Endodermal cell (in vitro differentiated cells): ENCODE measurements around the gene MEP1A. TPM values are rescaled to one million over a fixed set of nuclear protein-coding genes. Genes with fewer than 3 reads are reported as not detected.

Experiments used
- DNase-seq: peaks from one replicate; pipeline ENCODE4 v3.0.0-alpha.2; 2017
- H3K27ac ChIP-seq: 2 replicates; pipeline ENCODE4 v1.5.1; 2013; ENCODE audit warnings: mild to moderate bottlenecking, low read depth, low read length, moderate library complexity
- H3K27me3 ChIP-seq: 2 replicates; pipeline ENCODE4 v1.6.1; 2013; ENCODE audit warnings: mild to moderate bottlenecking, low read length, moderate library complexity; ENCODE audit not compliant: insufficient read depth, control insufficient read depth, poor library complexity, severe bottlenecking
- H3K36me3 ChIP-seq: 2 replicates; pipeline ENCODE4 v1.7.0; 2013; ENCODE audit warnings: mild to moderate bottlenecking, low read length, moderate library complexity; ENCODE audit not compliant: control insufficient read depth, insufficient read depth
- H3K4me1 ChIP-seq: one replicate; pipeline ENCODE4 v1.7.0; 2013; ENCODE audit warnings: low read length; ENCODE audit not compliant: control insufficient read depth, insufficient read depth
- H3K4me3 ChIP-seq: 2 replicates; pipeline ENCODE4 v1.5.1; 2013; ENCODE audit warnings: mild to moderate bottlenecking, low read length, moderate library complexity
- H3K9ac ChIP-seq: 2 replicates; pipeline ENCODE4 v1.6.1; 2013; ENCODE audit warnings: mild to moderate bottlenecking, low read length, moderate library complexity; ENCODE audit not compliant: poor library complexity, severe bottlenecking; ENCODE audit errors: extremely low read depth
- H3K9me3 ChIP-seq: 2 replicates; pipeline ENCODE4 v1.6.1; 2013; ENCODE audit warnings: mild to moderate bottlenecking, low read length, moderate library complexity; ENCODE audit not compliant: control insufficient read depth
- H3K27ac Mint-ChIP-seq: 2 replicates; pipeline ENCODE4 v1.8.0; 2020; ENCODE audit warnings: mixed read lengths
- H3K27me3 Mint-ChIP-seq: 2 replicates; pipeline ENCODE4 v1.8.0; 2021; ENCODE audit warnings: mild to moderate bottlenecking, mixed read lengths; ENCODE audit not compliant: insufficient read depth
- H3K36me3 Mint-ChIP-seq: 2 replicates; pipeline ENCODE4 v1.8.0; 2020; ENCODE audit warnings: low read depth, mixed read lengths
- H3K4me1 Mint-ChIP-seq: 2 replicates; pipeline ENCODE4 v1.8.0; 2020; ENCODE audit warnings: mixed read lengths
- H3K4me3 Mint-ChIP-seq: 2 replicates; pipeline ENCODE4 v1.8.0; 2020; ENCODE audit warnings: mild to moderate bottlenecking, moderate library complexity, mixed read lengths
- H3K9me3 Mint-ChIP-seq: 2 replicates; pipeline ENCODE4 v1.8.0; 2020; ENCODE audit warnings: mild to moderate bottlenecking, mixed read lengths
- CTCF ChIP-seq: fragments of 200-600 bp; sonication (generic); conservative IDR thresholded peaks from 2 replicates; pipeline ENCODE4 v1.5.0; 2021; ENCODE audit warnings: antibody characterized with exemption, mild to moderate bottlenecking
- WGBS, 2 experiments: methylation state at CpG; one replicate each; pipeline versions ENCODE4 v1.1.5 to v1.1.7; 2013; ENCODE audit warnings: missing lambda C conversion rate in 2 of 2, mixed read lengths in 1 of 2; ENCODE audit not compliant: insufficient coverage in 1 of 2, insufficient read length in 1 of 2; 5-methylcytosine and 5-hydroxymethylcytosine counted together
- total RNA-seq, 2 donors: library from RNA; stranded (reverse); fragmentation: NEBNext Ultra II Directional in 1 of 2; extraction: Animal tissue kit (Norgen Biotek cat#: 25700) in 1 of 2; gene quantifications; 2 replicates in 1 of 2; 3 replicates in 1 of 2; pipeline ENCODE4 v1.2.1, GENCODE V29; 2021

Gene MEP1A
- total RNA-seq, 2 donors from 2014 or later: not detected

DNA sequence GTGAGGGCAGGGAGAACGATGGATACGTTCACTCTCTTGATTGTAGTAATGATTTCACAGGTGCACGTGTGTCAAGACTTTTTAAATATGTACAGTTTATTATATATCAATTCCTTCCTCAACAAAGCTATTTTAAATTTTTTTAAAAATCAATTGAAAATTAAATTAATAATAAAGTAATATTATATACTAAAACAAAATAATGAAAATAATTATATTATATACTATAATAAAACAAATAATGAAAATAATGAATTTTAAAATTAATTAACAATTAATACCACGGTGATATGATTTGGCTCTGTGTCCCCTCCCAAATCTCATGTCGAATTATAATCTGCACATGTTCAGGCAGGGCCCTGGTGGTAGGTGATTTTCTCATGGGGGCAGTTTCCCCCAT lies 85.8 kb downstream of the MEP1A start:
- Mint-ChIP-seq H3K4me3 (no peak overlapping the region), H3K9me3 (no peaks in the 10 kb centered on the region)
- H3K9ac ChIP-seq: no peak overlapping the region

DNA sequence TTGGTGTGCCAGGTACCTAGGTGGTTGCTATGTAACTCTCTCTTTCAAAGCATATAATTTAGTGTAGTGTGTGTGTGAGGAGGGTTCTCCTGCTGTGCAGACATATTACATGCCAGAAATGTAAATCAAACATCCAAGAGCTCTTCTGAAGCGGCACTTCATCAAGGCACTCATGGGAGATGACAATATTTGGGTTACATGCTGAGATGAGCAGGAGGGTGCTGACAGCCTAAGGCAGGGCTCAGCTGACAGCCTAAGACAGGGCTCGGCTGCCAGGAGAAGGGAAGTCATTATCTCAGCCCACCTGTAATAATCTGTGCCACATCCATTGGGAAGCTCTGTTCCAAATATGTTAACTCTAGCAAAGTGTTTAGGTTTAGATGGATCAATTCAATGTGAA lies 89.5 kb downstream of the MEP1A start:
- TF ChIP-seq CTCF: no peak
- Mint-ChIP-seq H3K9me3 (no peaks in the 10 kb centered on the region), H3K4me1 (no peaks in the 10 kb centered on the region), H3K36me3 (no peaks in the 10 kb centered on the region), H3K27me3 (no peaks in the 10 kb centered on the region), H3K4me3 (no peak overlapping the region), H3K27ac (no peak overlapping the region)
- Histone ChIP-seq H3K27ac (no peak overlapping the region), H3K4me3 (no peak overlapping the region), H3K4me1 (no peaks in the 10 kb centered on the region), H3K36me3 (no peaks in the 10 kb centered on the region), H3K9ac (no peak overlapping the region), H3K27me3 (no peaks in the 10 kb centered on the region), H3K9me3 (no peaks in the 10 kb centered on the region)
- 79 to 85% methylated on average over 2 of the region's 2 CpGs for WGBS, 2 experiments
- DNase-seq: no peak

More for the DNA sequence above, 85.8 kb downstream of the MEP1A start:
- Mint-ChIP-seq H3K27ac (no peak overlapping the region), H3K27me3 (no peaks in the 10 kb centered on the region), H3K4me1 (no peaks in the 10 kb centered on the region), H3K36me3 (no peaks in the 10 kb centered on the region)
- WGBS, 2 experiments: 98 to 100% methylated on average over 2 to 4 of the region's 5 CpGs
- Histone ChIP-seq H3K27ac (no peak overlapping the region), H3K4me1 (no peaks in the 10 kb centered on the region), H3K27me3 (no peaks in the 10 kb centered on the region), H3K9me3 (no peaks in the 10 kb centered on the region), H3K36me3 (no peaks in the 10 kb centered on the region), H3K4me3 (no peak overlapping the region)
- TF ChIP-seq CTCF: no peak
- no peak for DNase-seq

DNA sequence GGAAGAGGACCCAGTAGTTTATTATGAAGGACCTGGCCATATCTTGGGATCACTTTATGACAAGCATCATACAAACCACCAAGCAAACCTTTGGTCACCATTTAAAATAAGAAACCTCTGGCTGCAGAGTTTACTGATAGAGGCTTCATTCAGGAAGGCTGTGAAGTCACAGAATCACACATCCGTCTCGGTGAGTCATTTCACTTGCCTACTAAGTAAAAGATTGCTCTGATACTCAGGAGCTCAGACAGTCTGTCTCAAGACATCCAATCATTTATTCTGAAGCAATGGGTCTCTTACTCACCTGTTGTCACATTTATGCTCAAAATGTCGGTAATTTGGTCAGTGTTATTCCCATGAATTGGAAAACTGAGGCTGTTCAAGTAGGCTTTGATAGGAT lies 94.8 kb downstream of the MEP1A start:
- no peak overlapping the region for H3K27ac Mint-ChIP-seq
- H3K36me3 Mint-ChIP-seq: no peaks in the 10 kb centered on the region
- H3K9me3 Mint-ChIP-seq: no peaks in the 10 kb centered on the region
- H3K4me1 ChIP-seq: no peaks in the 10 kb centered on the region
- H3K27me3 Mint-ChIP-seq: no peaks in the 10 kb centered on the region
- WGBS, 2 experiments: 79 to 81% methylated on average over 3 of the region's 3 CpGs
- H3K4me3 ChIP-seq: no peak overlapping the region
- H3K36me3 ChIP-seq: no peaks in the 10 kb centered on the region
- H3K4me3 Mint-ChIP-seq: no peak overlapping the region
- no peak for TF ChIP-seq CTCF
- DNase-seq: no peak
- no peak overlapping the region for H3K27ac ChIP-seq
- H3K9ac ChIP-seq: no peak overlapping the region
- no peaks in the 10 kb centered on the region for H3K9me3 ChIP-seq
- H3K27me3 ChIP-seq: no peaks in the 10 kb centered on the region
- no peaks in the 10 kb centered on the region for H3K4me1 Mint-ChIP-seq
